ENCODE results near the gene GEMIN8. TPM values are rescaled to one million over a fixed set of nuclear protein-coding genes. Genes with fewer than 3 reads are reported as not detected.

The GEMIN8 gene, protein sequence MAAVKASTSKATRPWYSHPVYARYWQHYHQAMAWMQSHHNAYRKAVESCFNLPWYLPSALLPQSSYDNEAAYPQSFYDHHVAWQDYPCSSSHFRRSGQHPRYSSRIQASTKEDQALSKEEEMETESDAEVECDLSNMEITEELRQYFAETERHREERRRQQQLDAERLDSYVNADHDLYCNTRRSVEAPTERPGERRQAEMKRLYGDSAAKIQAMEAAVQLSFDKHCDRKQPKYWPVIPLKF
- total RNA-seq: 10 to 100 TPM in 4 of 5 experiments, 1 to 10 TPM in 1; 9.7 to 20.4 (median 11.7) TPM
- polyA plus RNA-seq: 10 to 100 TPM; 32.7 to 35.8 TPM
- total RNA-seq: 16.8 reads per million, percentile 46 among the genes with 10 or more reads in this experiment

DNA sequence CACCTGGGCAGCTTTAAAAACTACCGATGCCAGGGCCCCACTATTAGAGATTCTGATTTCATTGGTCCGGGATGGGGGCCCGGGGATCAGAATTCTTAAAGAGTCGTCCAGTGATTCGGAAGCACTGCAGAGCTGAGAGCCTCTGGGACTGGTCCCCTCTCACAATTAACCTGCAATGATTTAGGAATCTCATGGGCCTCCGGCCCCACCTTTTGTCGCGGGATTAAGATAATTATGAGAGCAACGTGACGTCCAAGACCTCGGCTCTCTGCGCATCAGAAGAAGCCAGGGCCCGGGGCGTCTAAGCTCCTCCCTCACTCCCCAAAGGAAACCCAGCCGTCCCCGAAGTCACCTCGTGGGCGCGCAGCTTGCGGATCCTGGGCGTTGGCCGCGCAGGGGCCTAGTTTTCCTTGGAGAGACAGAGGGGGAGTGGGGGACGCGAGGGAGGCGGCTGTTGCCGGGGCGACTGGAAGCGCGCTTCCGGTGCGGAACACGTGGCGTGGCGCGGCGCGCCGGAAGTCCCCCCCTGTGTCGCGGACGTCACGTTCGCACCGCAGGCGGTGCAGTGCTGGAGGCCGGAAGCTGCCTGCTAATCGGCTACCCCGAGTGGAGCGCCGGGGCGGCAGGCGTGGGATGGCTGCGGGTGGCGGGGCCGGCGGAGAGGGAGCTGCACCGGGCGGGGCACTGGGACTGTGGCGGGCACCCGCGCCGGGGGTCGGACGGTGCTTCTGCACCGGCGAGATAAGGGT, at the start of gene GEMIN8:
GEMIN8 (minus strand) TSS at position 468 of the 749 bp plus-strand sequence. CDS start 8,414 bp downstream, outside the sequence.
- Histone ChIP-seq H3K9me3 (ENCODE audit: control insufficient read depth in 2 of 3, low read length in 3 of 3) (no peaks in the 10 kb centered on the region), H3K36me3 (ENCODE audit: control insufficient read depth in 2 of 3, insufficient read depth in 3 of 3, low read length in 3 of 3) (peaks cover 0 to 3% (median 0%) of the 10 kb centered on the region in 3 experiments), H3K27ac (ENCODE audit: low read depth, low read length) (peak within 1 kb of the TSS; percentile 90), H3K4me3 (ENCODE audit: low read length) (peak within 1 kb of the TSS; percentile 60), H3K27me3 (ENCODE audit: control insufficient read depth in 2 of 2, insufficient read depth in 2 of 2, low read length in 2 of 2) (no peaks in the 10 kb centered on the region), H3K4me1 (ENCODE audit: control insufficient read depth in 2 of 2, insufficient read depth in 2 of 2, low read length in 2 of 2) (peaks cover 19 to 26% of the 10 kb centered on the region in 2 donors)
- ATAC-seq (peak; percentile 97), DNase-seq (peak; percentile 72 to 93 (median 87))
- peaks cover 0 to 2% (median 0%) of the 10 kb centered on the region in 11 donors for H3K9me3 Mint-ChIP-seq
- intact Hi-C loops (cut with micrococcal nuclease): loop anchor here (1.0 to 10.0 kb wide), 17 partner anchors 132 to 1648 kb away; partner anchors contain the start of genes FANCB (in 2 of the 2), MOSPD2 (in 2 of the 2), OFD1 (in 2 of the 2) and PIGA (in 2 of the 2)
- peaks cover 9 to 51% (median 41%) of the 10 kb centered on the region in 7 donors for H3K4me1 Mint-ChIP-seq
- peaks cover 0 to 1% (median 0%) of the 10 kb centered on the region in 5 donors for H3K27me3 Mint-ChIP-seq
- H3K27ac Mint-ChIP-seq: peak within 1 kb of the TSS; percentile 91 to 100 (median 96)
- peaks cover 0 to 7% (median 0%) of the 10 kb centered on the region in 5 donors for H3K36me3 Mint-ChIP-seq
- ChIA-PET POLR2A (interaction anchor here (0.6 to 2.7 kb wide), 11 partner anchors 10 to 1079 kb away, joined by 3 to 27 read pairs (median 3); partner anchors contain the start of genes OFD1, RAB9A, TCEANC and TRAPPC2), CTCF (interaction anchor here (0.6 to 1.6 kb wide), 4 partner anchors 295 to 1078 kb away, joined by 3 to 7 read pairs (median 4); partner anchors contain the start of genes OFD1 and TRAPPC2)
- peak within 1 kb of the TSS; percentile 80 to 100 (median 94) for H3K4me3 Mint-ChIP-seq

DNA sequence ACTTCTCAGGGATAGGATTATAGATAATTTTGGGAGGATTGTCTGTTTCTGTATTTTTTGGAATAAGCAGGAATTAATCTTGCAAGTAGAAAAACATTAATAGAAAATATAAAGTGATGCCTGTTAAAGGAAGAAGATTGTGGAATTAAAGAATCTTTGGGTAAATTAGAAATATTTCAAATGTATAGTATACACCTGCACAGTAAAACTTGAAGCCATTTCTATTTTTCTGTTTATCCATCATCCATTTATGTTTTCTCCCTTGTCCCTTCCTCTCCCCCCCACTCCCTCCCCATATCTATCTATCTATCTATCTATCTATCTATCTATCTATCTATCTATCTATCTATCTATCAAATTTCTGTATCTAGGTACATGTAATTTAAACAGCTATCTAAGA, 46.9 kb upstream of the GEMIN8 start:
- POLR2A ChIA-PET: no interaction called here
- H3K4me1 ChIP-seq (ENCODE audit: control insufficient read depth in 2 of 2, insufficient read depth in 2 of 2, low read length in 2 of 2): no peaks in the 10 kb centered on the region
- no peak overlapping the region for H3K4me3 ChIP-seq (ENCODE audit: low read length)
- CTCF ChIA-PET: no interaction called here
- peaks cover 0 to 3% (median 0%) of the 10 kb centered on the region in 5 donors for H3K27me3 Mint-ChIP-seq
- no peaks in the 10 kb centered on the region for H3K27me3 ChIP-seq (ENCODE audit: control insufficient read depth in 2 of 2, insufficient read depth in 2 of 2, low read length in 2 of 2)
- no peaks in the 10 kb centered on the region for H3K36me3 ChIP-seq (ENCODE audit: control insufficient read depth in 2 of 3, insufficient read depth in 3 of 3, low read length in 3 of 3)
- no peaks in the 10 kb centered on the region for H3K4me1 Mint-ChIP-seq
- intact Hi-C loops (cut with micrococcal nuclease): no loop called here
- no peaks in the 10 kb centered on the region for H3K36me3 Mint-ChIP-seq
- no peak overlapping the region for H3K27ac Mint-ChIP-seq
- H3K9me3 Mint-ChIP-seq: no peaks in the 10 kb centered on the region
- no peak for DNase-seq
- no peak overlapping the region for H3K27ac ChIP-seq (ENCODE audit: low read depth, low read length)
- ATAC-seq: no peak
- no peak overlapping the region for H3K4me3 Mint-ChIP-seq
- no peaks in the 10 kb centered on the region for H3K9me3 ChIP-seq (ENCODE audit: control insufficient read depth in 2 of 3, low read length in 3 of 3)

DNA sequence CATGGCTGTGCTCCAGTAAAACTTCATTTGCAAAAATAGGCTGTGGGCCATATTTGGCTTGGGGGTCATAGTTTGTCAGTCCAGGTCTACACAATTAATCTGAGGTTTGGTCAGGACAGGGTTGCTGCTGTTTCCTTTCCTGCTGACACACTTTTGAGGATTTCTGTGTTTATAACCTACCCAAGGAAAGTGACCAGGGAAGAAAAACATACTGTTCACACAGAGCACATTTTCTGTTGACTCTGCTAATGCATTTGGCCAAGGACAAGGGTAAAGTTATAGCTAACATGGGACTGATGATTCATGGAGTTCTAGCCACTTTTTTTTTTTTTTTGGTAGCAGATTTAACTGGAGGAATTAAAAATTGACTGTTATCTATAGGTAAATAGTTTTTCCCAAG, 43.9 kb upstream of the GEMIN8 start:
- ChIA-PET CTCF (no interaction called here), POLR2A (no interaction called here)
- no peaks in the 10 kb centered on the region for H3K36me3 Mint-ChIP-seq
- no peaks in the 10 kb centered on the region for H3K4me1 ChIP-seq (ENCODE audit: control insufficient read depth in 2 of 2, insufficient read depth in 2 of 2, low read length in 2 of 2)
- no peaks in the 10 kb centered on the region for H3K9me3 ChIP-seq (ENCODE audit: control insufficient read depth in 2 of 3, low read length in 3 of 3)
- no peak overlapping the region for H3K27ac ChIP-seq (ENCODE audit: low read depth, low read length)
- H3K9me3 Mint-ChIP-seq: no peaks in the 10 kb centered on the region
- ATAC-seq (no peak), DNase-seq (no peak)
- H3K27ac Mint-ChIP-seq: no peak overlapping the region
- H3K27me3 Mint-ChIP-seq: peaks cover 0 to 3% (median 0%) of the 10 kb centered on the region in 5 donors
- H3K4me3 Mint-ChIP-seq: no peak overlapping the region
- intact Hi-C loops (cut with micrococcal nuclease): no loop called here
- no peaks in the 10 kb centered on the region for H3K36me3 ChIP-seq (ENCODE audit: control insufficient read depth in 2 of 3, insufficient read depth in 3 of 3, low read length in 3 of 3)
- no peaks in the 10 kb centered on the region for H3K4me1 Mint-ChIP-seq
- no peak overlapping the region for H3K4me3 ChIP-seq (ENCODE audit: low read length)
- no peaks in the 10 kb centered on the region for H3K27me3 ChIP-seq (ENCODE audit: control insufficient read depth in 2 of 2, insufficient read depth in 2 of 2, low read length in 2 of 2)

DNA sequence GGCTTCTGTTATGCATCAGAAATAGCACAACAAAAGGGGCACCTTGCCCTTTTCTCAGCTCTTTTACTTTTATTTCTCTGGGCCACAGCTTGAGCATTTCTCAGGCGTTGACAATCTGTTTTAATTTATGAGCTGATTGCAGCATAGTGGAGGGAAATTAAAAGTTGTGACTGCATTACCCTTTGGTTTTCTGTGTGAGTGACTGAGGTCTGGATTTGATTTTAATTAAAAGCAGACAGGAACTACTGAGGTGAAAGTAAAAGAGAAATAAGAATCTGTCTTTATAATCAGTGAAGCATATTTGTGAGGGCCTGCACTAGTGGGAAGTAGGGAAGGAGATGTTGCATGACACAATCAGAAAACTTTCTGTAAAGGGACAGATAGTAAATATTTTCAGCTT, 43.4 kb upstream of the GEMIN8 start:
- no peak overlapping the region for H3K27ac ChIP-seq (ENCODE audit: low read depth, low read length)
- H3K36me3 ChIP-seq (ENCODE audit: control insufficient read depth in 2 of 3, insufficient read depth in 3 of 3, low read length in 3 of 3): no peaks in the 10 kb centered on the region
- H3K27ac Mint-ChIP-seq: no peak overlapping the region
- H3K36me3 Mint-ChIP-seq: no peaks in the 10 kb centered on the region
- no peaks in the 10 kb centered on the region for H3K9me3 Mint-ChIP-seq
- H3K27me3 ChIP-seq (ENCODE audit: control insufficient read depth in 2 of 2, insufficient read depth in 2 of 2, low read length in 2 of 2): no peaks in the 10 kb centered on the region
- no peaks in the 10 kb centered on the region for H3K9me3 ChIP-seq (ENCODE audit: control insufficient read depth in 2 of 3, low read length in 3 of 3)
- H3K4me3 ChIP-seq (ENCODE audit: low read length): no peak overlapping the region
- intact Hi-C loops (cut with micrococcal nuclease): no loop called here
- H3K4me3 Mint-ChIP-seq: no peak overlapping the region
- H3K4me1 ChIP-seq (ENCODE audit: control insufficient read depth in 2 of 2, insufficient read depth in 2 of 2, low read length in 2 of 2): no peaks in the 10 kb centered on the region
- H3K27me3 Mint-ChIP-seq: peaks cover 0 to 3% (median 0%) of the 10 kb centered on the region in 5 donors
- ChIA-PET CTCF (no interaction called here), POLR2A (no interaction called here)
- no peaks in the 10 kb centered on the region for H3K4me1 Mint-ChIP-seq
- DNase-seq: no peak
- no peak for ATAC-seq

- no peaks in the 10 kb centered on the region for H3K9me3 ChIP-seq (ENCODE audit: control insufficient read depth in 2 of 3, low read length in 3 of 3)
- POLR2A ChIA-PET: no interaction called here
- CTCF ChIA-PET: no interaction called here
Observed at GRCh38 chrX:14065800-14066199, 36.1 kb upstream of the GEMIN8 start.

GRCh38 chrX:14064626-14065432, 35.1 kb upstream of the GEMIN8 start:
- Histone ChIP-seq H3K9me3 (ENCODE audit: control insufficient read depth in 2 of 3, low read length in 3 of 3) (no peaks in the 10 kb centered on the region), H3K27ac (ENCODE audit: low read depth, low read length) (no peak overlapping the region), H3K27me3 (ENCODE audit: control insufficient read depth in 2 of 2, insufficient read depth in 2 of 2, low read length in 2 of 2) (no peaks in the 10 kb centered on the region), H3K4me1 (ENCODE audit: control insufficient read depth in 2 of 2, insufficient read depth in 2 of 2, low read length in 2 of 2) (no peaks in the 10 kb centered on the region), H3K36me3 (ENCODE audit: control insufficient read depth in 2 of 3, insufficient read depth in 3 of 3, low read length in 3 of 3) (no peaks in the 10 kb centered on the region), H3K4me3 (ENCODE audit: low read length) (no peak overlapping the region)
- no peak overlapping the region for H3K4me3 Mint-ChIP-seq
- H3K27me3 Mint-ChIP-seq: peaks cover 0 to 11% (median 6%) of the 10 kb centered on the region in 5 donors
- H3K4me1 Mint-ChIP-seq: no peaks in the 10 kb centered on the region
- DNase-seq (no peak), ATAC-seq (no peak)
- CTCF ChIA-PET: no interaction called here
- H3K36me3 Mint-ChIP-seq: no peaks in the 10 kb centered on the region
- POLR2A ChIA-PET: no interaction called here
- peaks cover 0 to 2% (median 0%) of the 10 kb centered on the region in 11 donors for H3K9me3 Mint-ChIP-seq
- no peak overlapping the region for H3K27ac Mint-ChIP-seq
- intact Hi-C loops (cut with micrococcal nuclease): no loop called here

More at GRCh38 chrX:14065800-14066199, 36.1 kb upstream of the GEMIN8 start:
- Histone ChIP-seq H3K27ac (ENCODE audit: low read depth, low read length) (no peak overlapping the region), H3K27me3 (ENCODE audit: control insufficient read depth in 2 of 2, insufficient read depth in 2 of 2, low read length in 2 of 2) (no peaks in the 10 kb centered on the region), H3K4me3 (ENCODE audit: low read length) (no peak overlapping the region), H3K36me3 (ENCODE audit: control insufficient read depth in 2 of 3, insufficient read depth in 3 of 3, low read length in 3 of 3) (no peaks in the 10 kb centered on the region), H3K4me1 (ENCODE audit: control insufficient read depth in 2 of 2, insufficient read depth in 2 of 2, low read length in 2 of 2) (no peaks in the 10 kb centered on the region)
- DNase-seq: no peak
- Mint-ChIP-seq H3K27ac (no peak overlapping the region), H3K4me1 (no peaks in the 10 kb centered on the region), H3K4me3 (no peak overlapping the region), H3K36me3 (no peaks in the 10 kb centered on the region), H3K27me3 (peaks cover 0 to 8% (median 5%) of the 10 kb centered on the region in 5 donors), H3K9me3 (peaks cover 0 to 2% (median 0%) of the 10 kb centered on the region in 11 donors)
- no peak for ATAC-seq
- intact Hi-C loops (cut with micrococcal nuclease): no loop called here
